Inferior parietal cortex (tissue), 1 donor: ENCODE measurements around the gene STIM2.
A peak's percentile ranks its signal among the peaks of the same experiment; 100 is the strongest.
"Not testable (repeated sequence)": the region's sequence is repeated elsewhere in the genome, so short reads cannot be mapped to it uniquely, and the experiment has no call there.

Source experiments
- DNase-seq: peaks from one replicate; pipeline ENCODE4 v3.0.0-alpha.2; 2016; ENCODE audit errors: extremely low spot score

Gene STIM2

GRCh38 chr4:27001398-27002164 is 140.9 kb downstream of the STIM2 start:
- no peak for DNase-seq

GRCh38 chr4:27003642-27004113 is 143.0 kb downstream of the STIM2 start:
- DNase-seq: no peak

- no peak for DNase-seq
These were observed 144.9 kb downstream of the STIM2 start for GRCh38 chr4:27005501-27005900.

DNA sequence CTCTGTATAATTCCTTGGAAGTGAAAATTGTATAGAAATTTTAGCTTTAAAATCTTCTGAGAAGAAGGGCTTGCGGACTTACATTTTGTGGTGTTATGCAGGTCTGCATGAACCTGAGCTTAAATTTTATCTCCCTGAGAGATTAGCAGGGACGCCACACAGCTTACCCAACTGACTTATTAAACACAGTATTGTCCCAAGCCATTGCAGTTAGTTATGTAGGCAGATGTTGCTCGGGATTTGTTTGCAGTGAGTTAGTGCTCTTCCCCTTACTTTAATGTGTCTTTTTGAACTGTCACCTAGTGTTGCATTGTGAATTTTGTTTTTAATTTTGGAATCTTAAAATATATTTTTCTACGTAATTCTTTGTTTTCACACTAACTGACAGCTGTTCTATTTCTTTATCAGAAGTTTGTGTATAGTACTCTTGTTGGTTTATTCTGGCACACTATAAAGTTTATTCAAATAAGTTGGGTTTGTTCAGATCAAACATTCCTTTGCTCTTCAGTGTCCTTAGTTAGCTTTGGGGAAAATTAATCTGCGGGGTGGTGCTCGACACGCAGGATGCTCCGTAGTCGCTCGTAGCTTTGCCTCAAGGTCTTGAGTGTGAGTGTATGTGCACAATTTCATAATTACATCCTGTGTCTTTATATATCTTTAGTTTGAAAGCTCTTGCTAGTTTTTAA is 145.4 kb downstream of the STIM2 start:
- no peak for DNase-seq

DNA sequence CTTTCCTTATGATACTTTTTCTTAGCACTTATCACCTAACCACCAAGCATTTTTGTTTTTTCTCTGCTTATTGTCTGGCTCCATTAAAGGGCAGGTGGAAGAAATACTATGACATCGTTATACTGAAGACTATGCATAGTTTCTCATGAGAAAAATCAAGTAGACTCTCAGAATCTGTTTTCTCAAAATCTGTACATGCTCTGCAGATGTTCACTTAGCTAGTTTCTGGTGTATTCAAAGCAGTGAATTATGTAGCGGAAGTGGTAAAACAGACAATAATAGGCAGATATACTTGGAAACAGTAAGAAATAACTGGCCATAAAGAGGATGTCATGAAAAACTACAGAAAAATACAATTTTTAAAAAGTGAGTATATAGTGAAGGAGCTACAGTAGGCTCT is 146.0 kb downstream of the STIM2 start:
- DNase-seq: no peak

- DNase-seq: no peak
These were observed 146.9 kb downstream of the STIM2 start for GRCh38 chr4:27007507-27007906.

DNA sequence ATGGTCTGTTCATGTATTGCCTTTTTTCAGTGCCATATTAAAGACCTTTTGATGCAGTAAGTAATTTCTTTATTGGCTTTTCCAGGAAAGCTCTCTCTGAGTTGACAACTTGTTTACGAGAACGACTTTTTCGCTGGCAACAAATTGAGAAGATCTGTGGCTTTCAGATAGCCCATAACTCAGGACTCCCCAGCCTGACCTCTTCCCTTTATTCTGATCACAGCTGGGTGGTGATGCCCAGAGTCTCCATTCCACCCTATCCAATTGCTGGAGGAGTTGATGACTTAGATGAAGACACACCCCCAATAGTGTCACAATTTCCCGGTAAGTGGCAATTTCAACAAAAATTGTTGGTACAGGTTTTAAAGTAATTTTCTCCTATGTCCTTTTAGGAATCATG is 148.0 kb downstream of the STIM2 start:
- no peak for DNase-seq

- no peak for DNase-seq
These were observed 148.9 kb downstream of the STIM2 start for GRCh38 chr4:27009539-27009938.

- peak; percentile 77 for DNase-seq
These were observed 149.8 kb downstream of the STIM2 start for GRCh38 chr4:27010334-27010940.

GRCh38 chr4:27011401-27011800 is 150.8 kb downstream of the STIM2 start:
- DNase-seq: no peak

GRCh38 chr4:27013012-27013411 is 152.4 kb downstream of the STIM2 start:
- DNase-seq: no peak

DNA sequence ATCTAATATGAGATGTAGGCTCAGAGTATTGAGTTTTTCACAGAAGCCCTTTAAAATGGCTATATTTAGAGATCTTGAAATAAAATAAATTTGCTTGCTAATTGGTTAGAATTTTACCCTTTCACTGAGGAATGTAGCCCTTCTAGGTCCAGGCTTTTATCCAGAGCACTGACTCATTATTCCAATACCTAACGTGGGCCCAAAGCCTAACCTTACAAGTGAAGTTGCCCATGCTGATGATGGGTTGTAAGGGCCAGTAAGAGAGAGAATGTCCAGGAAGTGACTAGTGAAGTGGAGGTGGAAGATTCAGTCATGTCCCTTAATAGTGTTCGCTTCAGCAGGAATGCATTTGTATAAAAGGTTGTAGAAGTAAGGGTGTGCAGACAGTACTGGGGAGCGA is 155.9 kb downstream of the STIM2 start:
- DNase-seq: no peak

GRCh38 chr4:27017623-27018022 is 157.0 kb downstream of the STIM2 start:
- DNase-seq: no peak

DNA sequence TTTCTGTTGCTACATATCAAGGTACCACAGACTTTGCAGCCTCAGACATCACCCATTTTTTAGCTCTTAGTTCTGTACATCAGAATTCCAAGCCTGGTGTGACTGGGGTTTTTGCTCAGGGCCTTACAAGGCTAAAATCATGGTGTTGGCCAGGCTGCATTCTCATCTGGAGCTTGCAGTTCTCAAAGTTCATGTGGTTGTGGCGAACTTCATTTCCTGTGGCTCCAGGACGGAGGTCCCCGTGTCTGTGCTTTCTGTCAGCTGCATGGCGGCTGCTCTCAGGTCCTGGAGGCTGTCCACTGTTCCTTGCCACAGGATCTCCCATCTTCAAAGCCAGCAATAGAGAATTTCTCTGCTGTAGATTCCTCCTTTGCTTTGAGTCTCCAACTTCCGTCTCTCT is 157.4 kb downstream of the STIM2 start:
- no peak for DNase-seq

DNA sequence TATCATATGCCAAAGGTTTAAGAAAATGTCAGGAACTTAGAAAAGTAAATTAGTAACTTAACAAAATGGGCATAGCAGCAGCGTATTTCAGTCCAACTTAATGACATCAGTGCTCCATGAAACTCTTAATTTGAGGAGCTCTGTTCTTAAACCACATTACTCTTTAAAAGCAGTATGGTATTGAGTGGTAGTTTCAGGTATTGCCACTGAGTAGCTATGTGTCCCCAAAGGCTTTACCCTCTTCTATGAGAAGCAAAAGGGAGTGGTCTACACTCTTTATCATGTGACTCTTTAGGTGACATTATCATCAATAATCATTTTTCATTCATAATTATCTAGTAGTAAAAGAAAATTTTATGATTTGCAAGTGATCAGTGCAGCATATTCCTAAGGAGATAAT is 158.3 kb downstream of the STIM2 start:
- DNase-seq: no peak

DNA sequence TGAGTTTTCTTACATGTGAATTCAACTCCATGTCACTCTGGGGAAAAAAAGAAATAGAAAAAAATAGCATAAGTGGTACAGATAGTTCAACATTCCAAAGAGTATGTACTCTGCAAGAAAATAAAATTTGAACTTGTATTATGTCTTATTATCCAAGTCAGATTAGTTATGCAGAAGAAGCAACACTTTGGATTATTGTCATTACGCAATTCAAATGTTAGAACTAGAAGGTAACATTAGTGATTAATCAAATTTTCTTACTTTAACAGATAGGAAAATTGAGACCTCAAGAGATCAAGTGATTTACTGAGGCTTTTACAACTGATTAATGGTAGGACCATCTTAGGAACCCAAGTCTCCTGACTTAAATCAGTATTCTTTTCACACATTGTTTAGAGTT is 159.1 kb downstream of the STIM2 start:
- no peak for DNase-seq

- no peak for DNase-seq
These were observed 159.6 kb downstream of the STIM2 start for GRCh38 chr4:27020203-27020602.

DNA sequence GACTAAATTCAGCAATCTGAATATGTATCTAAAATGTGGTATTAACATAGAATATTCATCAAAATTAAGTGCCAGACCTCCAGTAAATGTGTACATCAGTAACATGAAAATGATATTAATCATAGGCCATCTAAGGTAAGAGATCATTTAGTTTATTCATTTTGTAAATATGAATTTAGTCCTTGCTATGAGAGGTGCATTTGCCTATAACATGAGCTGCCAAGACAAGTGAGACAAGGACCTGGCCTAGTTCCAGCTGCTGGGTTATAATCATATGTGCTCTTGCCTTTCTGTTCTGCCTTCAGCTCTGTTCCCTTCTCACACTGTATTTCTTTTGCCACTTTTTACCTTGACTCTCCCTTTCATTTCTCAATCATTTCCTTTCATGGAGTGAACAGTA is 160.0 kb downstream of the STIM2 start:
- DNase-seq: no peak

DNA sequence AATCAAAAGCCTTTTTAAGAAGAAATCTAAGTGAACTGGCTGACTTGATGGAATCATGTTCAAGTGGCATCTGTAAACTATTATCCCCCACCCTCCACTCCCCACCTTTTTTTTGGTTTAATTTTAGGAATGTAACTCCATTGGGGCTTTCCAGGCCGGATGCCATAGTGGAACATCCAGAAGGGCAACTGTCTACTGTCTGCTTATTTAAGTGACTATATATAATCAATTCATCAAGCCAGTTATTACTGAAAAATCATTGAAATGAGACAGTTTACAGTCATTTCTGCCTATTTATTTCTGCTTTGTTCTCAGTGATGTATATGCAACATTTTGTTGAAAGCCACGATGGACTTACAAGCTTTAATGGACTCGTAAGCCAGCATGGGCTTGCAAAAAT is 162.3 kb downstream of the STIM2 start:
- no peak for DNase-seq

DNA sequence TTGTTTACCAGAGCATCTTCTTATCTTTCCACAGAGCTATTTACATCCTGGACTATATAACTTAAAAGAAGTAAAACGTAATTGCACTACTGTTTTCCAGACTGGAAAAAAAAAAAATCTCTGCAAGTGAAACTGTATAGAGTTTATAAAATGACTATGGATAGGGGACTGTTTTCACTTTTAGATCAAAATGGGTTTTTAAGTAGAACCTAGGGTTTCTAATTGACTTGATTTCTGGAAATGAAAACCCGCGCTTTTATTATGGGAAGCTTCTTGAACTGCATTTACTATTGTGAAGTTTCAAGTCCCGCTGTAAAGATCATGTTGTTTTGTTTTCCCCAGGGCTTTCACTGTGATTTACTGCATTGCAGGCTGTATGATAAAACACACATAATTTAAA is 162.7 kb downstream of the STIM2 start:
- no peak for DNase-seq

DNA sequence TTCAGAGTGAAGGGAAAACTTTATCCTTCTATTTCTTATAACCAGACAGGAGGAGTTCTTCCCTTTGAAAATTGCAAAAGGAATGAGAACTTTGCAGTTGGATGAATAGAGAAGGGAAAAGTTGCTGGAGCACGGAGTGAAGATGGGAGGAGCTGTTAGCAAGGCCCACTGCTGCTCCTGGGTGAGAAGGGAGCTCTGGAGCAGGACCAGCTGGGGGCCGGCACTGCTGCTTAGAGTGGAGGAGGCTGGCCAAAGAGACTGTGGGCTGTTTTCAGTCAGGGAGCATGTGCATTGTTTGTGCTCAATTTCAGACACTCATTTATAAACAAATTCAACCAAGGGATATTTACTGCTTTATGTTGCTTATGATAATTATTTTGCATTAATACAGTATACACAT is 164.2 kb downstream of the STIM2 start:
- DNase-seq: no peak

DNA sequence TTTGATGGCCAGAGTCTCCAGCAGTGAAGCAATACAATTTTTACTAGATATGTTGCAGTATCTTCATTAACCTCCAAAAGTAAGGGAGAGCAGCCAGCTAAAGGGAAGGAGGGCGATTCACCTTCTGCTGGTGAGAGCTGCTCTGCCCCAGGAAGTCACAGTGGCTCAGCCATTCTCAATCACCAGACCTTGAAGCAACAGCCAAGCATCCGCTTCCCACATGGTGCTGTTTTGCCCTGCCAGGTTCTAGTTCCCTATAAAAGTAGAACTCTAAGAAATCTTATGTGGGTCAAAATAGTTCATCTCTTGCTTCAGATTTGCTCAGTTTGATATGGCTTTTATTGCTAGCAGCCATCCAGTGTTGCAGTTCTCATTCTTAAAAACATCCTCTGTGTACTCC is 166.8 kb downstream of the STIM2 start:
- no peak for DNase-seq

- DNase-seq: not testable (repeated sequence)
These were observed 174.5 kb downstream of the STIM2 start for GRCh38 chr4:27035127-27035526.
